ENCODE data around the gene GBP6.
"Not testable (repeated sequence)": the region's sequence is repeated elsewhere in the genome, so short reads cannot be mapped to it uniquely, and the experiment has no call there.

Gene GBP6

GRCh38 chr1:89363638-89364536 lies at the start of gene GBP6:
Gene GBP6 (plus strand): TSS chr1:89364059. CDS start chr1:89368552, 4,493 bp downstream.
- intact Hi-C loops (cut with micrococcal nuclease), result no loop called here
- H3K36me3 Mint-ChIP-seq (ENCODE audit: low read depth), result no peaks in the 10 kb centered on the region
- H3K4me1 Mint-ChIP-seq (ENCODE audit: low read depth), result no peaks in the 10 kb centered on the region
- no peak within 1 kb of the TSS for H3K4me3 Mint-ChIP-seq
- H3K27ac Mint-ChIP-seq, result no peak within 1 kb of the TSS
- H3K27me3 Mint-ChIP-seq, result no peaks in the 10 kb centered on the region
- no peaks in the 10 kb centered on the region for H3K9me3 Mint-ChIP-seq

GRCh38 chr1:89322402-89322801 lies 41.5 kb upstream of the GBP6 start:
- intact Hi-C loops (cut with micrococcal nuclease), result no loop called here
- no peaks in the 10 kb centered on the region for H3K27me3 Mint-ChIP-seq
- peaks cover 38% of the 10 kb centered on the region for H3K9me3 Mint-ChIP-seq
- H3K27ac Mint-ChIP-seq, result no peak overlapping the region
- no peaks in the 10 kb centered on the region for H3K4me1 Mint-ChIP-seq (ENCODE audit: low read depth)
- no peaks in the 10 kb centered on the region for H3K36me3 Mint-ChIP-seq (ENCODE audit: low read depth)
- H3K4me3 Mint-ChIP-seq, result no peak overlapping the region

DNA sequence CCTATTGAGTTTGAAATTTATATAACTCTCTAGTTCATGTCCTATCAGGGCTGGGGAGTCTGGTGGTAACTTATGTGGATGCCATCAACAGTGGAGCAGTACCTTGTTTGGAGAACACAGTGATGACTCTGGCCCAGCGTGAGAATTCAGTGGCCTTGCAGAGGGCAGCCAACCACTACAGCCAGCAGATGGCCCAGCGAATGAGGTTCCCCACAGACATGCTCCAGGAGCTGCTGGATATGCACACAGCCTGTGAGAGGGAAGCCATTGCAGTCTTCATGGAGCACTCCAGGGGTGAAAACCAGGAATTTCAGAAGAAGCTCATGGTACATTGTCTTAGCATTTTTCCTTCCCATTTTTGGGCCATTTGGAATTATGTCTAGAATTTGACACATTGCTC lies 32.0 kb upstream of the GBP6 start:
- H3K9me3 Mint-ChIP-seq, result peaks cover 7% of the 10 kb centered on the region
- H3K27ac Mint-ChIP-seq, result no peak overlapping the region
- intact Hi-C loops (cut with micrococcal nuclease), result no loop called here
- H3K4me1 Mint-ChIP-seq (ENCODE audit: low read depth), result peaks cover 10% of the 10 kb centered on the region
- no peaks in the 10 kb centered on the region for H3K27me3 Mint-ChIP-seq
- H3K4me3 Mint-ChIP-seq, result no peak overlapping the region
- H3K36me3 Mint-ChIP-seq (ENCODE audit: low read depth), result no peaks in the 10 kb centered on the region

DNA sequence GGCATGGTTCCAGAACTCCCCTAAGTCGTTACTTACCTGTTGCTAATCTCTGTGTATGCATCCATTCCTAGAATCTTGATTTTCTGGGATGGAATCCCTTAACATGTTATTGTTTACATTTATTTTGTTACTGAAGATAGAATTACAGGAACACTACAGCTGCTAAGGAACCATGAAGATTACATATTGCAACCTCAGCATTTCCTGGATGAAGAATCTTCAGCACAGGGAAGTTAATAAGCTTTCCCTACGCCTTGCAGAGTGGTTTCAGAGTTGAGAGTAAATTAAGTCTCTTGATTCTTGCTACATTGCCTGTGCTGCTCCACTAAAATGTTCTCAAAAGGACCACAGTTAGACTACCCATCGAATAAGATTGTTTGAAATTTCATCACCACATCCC lies 31.4 kb upstream of the GBP6 start:
- intact Hi-C loops (cut with micrococcal nuclease), result no loop called here
- H3K4me3 Mint-ChIP-seq, result no peak overlapping the region
- peaks cover 7% of the 10 kb centered on the region for H3K9me3 Mint-ChIP-seq
- no peaks in the 10 kb centered on the region for H3K27me3 Mint-ChIP-seq
- H3K4me1 Mint-ChIP-seq (ENCODE audit: low read depth), result peaks cover 10% of the 10 kb centered on the region
- no peaks in the 10 kb centered on the region for H3K36me3 Mint-ChIP-seq (ENCODE audit: low read depth)
- H3K27ac Mint-ChIP-seq, result no peak overlapping the region

DNA sequence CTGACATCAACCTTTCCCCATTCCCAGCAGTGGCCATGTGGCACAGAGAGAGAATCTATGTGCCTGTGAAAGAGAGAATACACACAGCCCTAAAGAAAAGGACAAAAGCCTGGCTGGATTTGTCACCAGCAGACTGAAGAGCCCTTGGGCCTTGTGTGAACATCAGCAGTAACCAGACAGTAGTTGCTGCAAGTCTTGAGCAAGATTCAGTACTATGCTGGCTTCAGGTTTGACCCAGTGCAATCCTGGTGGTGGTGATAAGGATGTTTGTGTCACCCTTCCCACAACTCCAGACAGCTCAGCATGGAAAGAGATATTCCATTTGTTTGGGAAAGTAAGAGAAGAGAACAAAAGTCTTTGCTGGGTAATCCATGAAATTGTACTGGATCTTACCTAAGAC lies 28.4 kb upstream of the GBP6 start:
- no peaks in the 10 kb centered on the region for H3K9me3 Mint-ChIP-seq
- no peak overlapping the region for H3K27ac Mint-ChIP-seq
- H3K4me1 Mint-ChIP-seq (ENCODE audit: low read depth), result peaks cover 10% of the 10 kb centered on the region
- no peaks in the 10 kb centered on the region for H3K36me3 Mint-ChIP-seq (ENCODE audit: low read depth)
- no peaks in the 10 kb centered on the region for H3K27me3 Mint-ChIP-seq
- H3K4me3 Mint-ChIP-seq, result no peak overlapping the region
- intact Hi-C loops (cut with micrococcal nuclease), result no loop called here

- H3K27ac Mint-ChIP-seq, result no peak overlapping the region
- H3K9me3 Mint-ChIP-seq, result no peaks in the 10 kb centered on the region
- no peak overlapping the region for H3K4me3 Mint-ChIP-seq
- intact Hi-C loops (cut with micrococcal nuclease), result no loop called here
- H3K4me1 Mint-ChIP-seq (ENCODE audit: low read depth), result peaks cover 2% of the 10 kb centered on the region
- no peaks in the 10 kb centered on the region for H3K27me3 Mint-ChIP-seq
- H3K36me3 Mint-ChIP-seq (ENCODE audit: low read depth), result no peaks in the 10 kb centered on the region
Observed at GRCh38 chr1:89337903-89338302, 26.0 kb upstream of the GBP6 start.

DNA sequence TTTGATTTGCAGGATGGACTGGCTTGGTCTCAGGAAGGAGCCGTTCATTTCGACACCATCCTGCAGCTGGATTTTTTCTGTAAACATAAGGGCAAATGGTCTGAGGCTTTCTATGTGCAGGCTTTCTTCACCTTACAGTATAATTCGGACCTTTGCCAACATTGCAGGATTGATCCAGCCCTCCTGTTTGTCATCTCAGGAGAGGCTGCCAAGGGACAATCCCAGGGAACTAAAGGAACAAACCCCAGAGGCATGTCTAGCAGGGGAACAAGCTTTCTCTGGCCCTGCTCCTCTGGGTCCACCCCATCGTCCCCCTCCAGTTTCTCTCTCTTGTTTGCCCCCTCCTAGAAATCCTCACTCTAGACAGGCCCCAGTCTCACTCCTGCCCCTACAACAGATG lies 24.8 kb upstream of the GBP6 start:
- Mint-ChIP-seq H3K4me3 (no peak overlapping the region), H3K36me3 (ENCODE audit: low read depth) (no peaks in the 10 kb centered on the region), H3K4me1 (ENCODE audit: low read depth) (no peaks in the 10 kb centered on the region), H3K9me3 (no peaks in the 10 kb centered on the region), H3K27me3 (no peaks in the 10 kb centered on the region), H3K27ac (no peak overlapping the region)
- intact Hi-C loops (cut with micrococcal nuclease), result no loop called here

- H3K9me3 Mint-ChIP-seq; H3K27ac Mint-ChIP-seq; H3K4me3 Mint-ChIP-seq; intact Hi-C loops (cut with micrococcal nuclease); H3K36me3 Mint-ChIP-seq (ENCODE audit: low read depth); H3K27me3 Mint-ChIP-seq; H3K4me1 Mint-ChIP-seq (ENCODE audit: low read depth): not testable (repeated sequence)
Observed at GRCh38 chr1:89345479-89345878, 18.4 kb upstream of the GBP6 start.

- Mint-ChIP-seq H3K4me3 (no peak overlapping the region), H3K4me1 (ENCODE audit: low read depth) (peaks cover 15% of the 10 kb centered on the region), H3K9me3 (peaks cover 7% of the 10 kb centered on the region), H3K27me3 (no peaks in the 10 kb centered on the region), H3K36me3 (ENCODE audit: low read depth) (no peaks in the 10 kb centered on the region), H3K27ac (no peak overlapping the region)
- intact Hi-C loops (cut with micrococcal nuclease), result no loop called here
Observed at GRCh38 chr1:89347296-89347695, 16.6 kb upstream of the GBP6 start.

DNA sequence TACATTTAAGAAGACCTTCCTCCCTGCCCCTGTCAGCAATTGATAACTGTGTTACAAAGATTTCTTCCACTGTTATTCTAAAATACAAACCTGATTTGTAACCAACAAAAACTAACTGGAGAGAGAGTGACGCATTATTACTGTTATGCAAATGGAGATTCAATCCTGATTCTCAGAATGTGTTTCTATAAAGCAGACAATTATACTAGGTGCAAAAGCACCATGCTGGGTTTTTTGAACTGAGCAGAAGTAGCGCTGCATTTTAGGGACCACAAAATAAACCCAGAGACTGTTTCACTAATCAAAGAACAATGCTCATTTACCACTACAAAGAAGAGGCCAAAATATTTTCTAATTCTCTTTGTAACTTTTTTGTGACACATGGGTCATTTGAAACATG lies 13.6 kb upstream of the GBP6 start:
- no peaks in the 10 kb centered on the region for H3K36me3 Mint-ChIP-seq (ENCODE audit: low read depth)
- intact Hi-C loops (cut with micrococcal nuclease), result no loop called here
- no peaks in the 10 kb centered on the region for H3K27me3 Mint-ChIP-seq
- no peak overlapping the region for H3K27ac Mint-ChIP-seq
- H3K4me3 Mint-ChIP-seq, result no peak overlapping the region
- peaks cover 30% of the 10 kb centered on the region for H3K4me1 Mint-ChIP-seq (ENCODE audit: low read depth)
- no peaks in the 10 kb centered on the region for H3K9me3 Mint-ChIP-seq

DNA sequence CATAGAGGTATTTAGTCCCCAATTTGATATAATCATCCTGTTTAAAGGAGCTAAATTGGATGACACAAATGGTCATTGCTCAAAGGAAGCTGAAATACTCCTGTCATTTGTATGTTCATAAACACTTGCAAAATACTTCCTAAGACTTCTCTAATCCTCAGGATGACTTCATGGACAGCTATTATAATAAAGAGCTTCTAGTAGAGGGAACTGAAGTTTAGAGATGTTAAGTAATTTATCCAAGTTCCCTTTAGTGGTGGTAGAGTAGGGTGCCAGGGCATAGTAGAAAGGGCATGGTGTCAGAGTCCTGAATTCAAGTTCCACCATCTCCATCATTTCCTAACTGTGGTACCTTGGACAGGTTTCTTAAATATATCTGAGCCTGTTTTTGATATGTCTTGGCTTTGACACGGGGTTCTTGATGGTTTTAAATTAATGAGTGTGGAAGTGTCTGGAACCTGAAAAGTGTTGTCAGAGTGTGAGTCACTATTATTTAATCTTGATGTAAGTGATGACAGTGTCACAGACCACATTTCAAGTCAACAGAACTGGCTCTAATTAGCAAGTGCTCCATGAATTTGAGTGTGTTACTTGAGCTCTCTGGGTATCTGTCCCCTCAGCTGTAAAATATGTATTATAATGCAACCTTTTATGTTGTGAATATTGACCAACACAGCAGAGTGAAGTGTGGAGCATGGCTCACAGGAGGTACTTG lies 12.1 kb upstream of the GBP6 start:
- intact Hi-C loops (cut with micrococcal nuclease), result no loop called here
- H3K27me3 Mint-ChIP-seq, result no peaks in the 10 kb centered on the region
- H3K4me3 Mint-ChIP-seq, result no peak overlapping the region
- no peak overlapping the region for H3K27ac Mint-ChIP-seq
- H3K4me1 Mint-ChIP-seq (ENCODE audit: low read depth), result peaks cover 30% of the 10 kb centered on the region
- H3K36me3 Mint-ChIP-seq (ENCODE audit: low read depth), result no peaks in the 10 kb centered on the region
- no peaks in the 10 kb centered on the region for H3K9me3 Mint-ChIP-seq

DNA sequence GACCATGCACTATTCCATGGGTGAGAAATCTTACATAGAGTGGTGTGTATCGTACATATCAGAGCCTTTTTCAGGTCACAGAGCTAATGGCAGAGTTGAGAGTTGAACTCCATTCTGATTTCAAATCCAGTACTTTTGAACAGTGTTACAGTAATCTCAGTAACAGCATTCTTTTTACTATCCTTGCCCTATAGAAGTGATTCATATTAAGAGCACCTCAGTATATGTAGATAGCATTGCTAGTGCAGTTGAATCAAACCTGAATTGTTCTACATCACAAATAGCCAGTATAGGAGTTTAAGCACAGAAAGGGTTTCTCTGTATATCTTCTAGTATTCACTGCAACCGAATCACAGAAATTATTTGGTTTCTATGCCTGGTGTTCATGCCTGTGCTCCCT lies 11.4 kb upstream of the GBP6 start:
- Mint-ChIP-seq H3K9me3 (no peaks in the 10 kb centered on the region), H3K27me3 (no peaks in the 10 kb centered on the region), H3K4me3 (no peak overlapping the region), H3K4me1 (ENCODE audit: low read depth) (peaks cover 34% of the 10 kb centered on the region), H3K36me3 (ENCODE audit: low read depth) (no peaks in the 10 kb centered on the region), H3K27ac (no peak overlapping the region)
- intact Hi-C loops (cut with micrococcal nuclease), result no loop called here

DNA sequence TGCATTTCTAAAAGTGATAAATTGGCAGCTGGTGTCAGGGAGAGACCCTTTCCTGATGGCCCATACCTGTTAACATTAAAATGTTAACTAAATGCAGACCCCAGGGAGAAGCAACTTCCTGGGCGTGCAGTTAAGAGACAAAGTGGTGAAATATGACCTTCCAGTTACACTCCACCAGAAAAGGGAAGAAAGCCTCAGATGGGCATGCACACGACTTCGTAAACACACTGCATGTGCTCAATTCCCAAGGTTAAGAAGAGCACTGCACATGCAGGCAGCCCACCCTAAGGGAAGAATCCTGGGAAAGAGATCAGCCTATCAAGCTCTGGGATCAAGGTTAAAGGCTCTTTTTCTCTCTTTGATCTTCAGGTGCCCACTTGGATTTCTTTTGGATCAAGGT lies 9.7 kb upstream of the GBP6 start:
- H3K4me1 Mint-ChIP-seq (ENCODE audit: low read depth), result peaks cover 41% of the 10 kb centered on the region
- no peaks in the 10 kb centered on the region for H3K27me3 Mint-ChIP-seq
- no peak overlapping the region for H3K27ac Mint-ChIP-seq
- intact Hi-C loops (cut with micrococcal nuclease), result no loop called here
- no peaks in the 10 kb centered on the region for H3K36me3 Mint-ChIP-seq (ENCODE audit: low read depth)
- H3K4me3 Mint-ChIP-seq, result no peak overlapping the region
- no peaks in the 10 kb centered on the region for H3K9me3 Mint-ChIP-seq

DNA sequence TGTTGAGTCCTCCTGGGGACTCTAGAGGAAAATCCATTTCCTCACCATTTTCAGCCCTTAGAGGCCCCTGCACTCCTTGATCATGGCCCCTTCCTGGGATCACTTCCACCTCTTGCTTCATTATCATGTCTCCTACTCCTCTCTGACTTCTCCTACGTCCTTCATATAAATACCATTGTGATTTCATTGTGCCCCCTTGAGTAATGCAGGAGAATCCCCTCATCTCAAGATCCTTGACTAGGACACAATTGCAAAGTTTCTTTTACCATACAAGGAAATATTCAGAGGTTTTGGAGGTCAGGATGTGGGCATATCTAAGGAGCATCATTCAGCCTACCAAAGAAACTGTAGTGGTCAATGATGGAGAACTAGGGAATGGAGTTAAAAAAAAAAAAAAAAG lies 8.8 kb upstream of the GBP6 start:
- peaks cover 41% of the 10 kb centered on the region for H3K4me1 Mint-ChIP-seq (ENCODE audit: low read depth)
- no peak overlapping the region for H3K27ac Mint-ChIP-seq
- no peaks in the 10 kb centered on the region for H3K36me3 Mint-ChIP-seq (ENCODE audit: low read depth)
- intact Hi-C loops (cut with micrococcal nuclease), result loop anchor here (5.0 kb wide), 1 partner anchor 97 kb away; no protein-coding TSS in a partner anchor
- no peak overlapping the region for H3K4me3 Mint-ChIP-seq
- no peaks in the 10 kb centered on the region for H3K9me3 Mint-ChIP-seq
- no peaks in the 10 kb centered on the region for H3K27me3 Mint-ChIP-seq
